Fibroblast of skin of right biceps (primary cell): ENCODE measurements around the gene UGT3A1.
"Not testable (repeated sequence)": the region's sequence is repeated elsewhere in the genome, so short reads cannot be mapped to it uniquely, and the experiment has no call there.

Source experiments
- DNase-seq: peaks from one replicate; pipeline ENCODE4 v3.0.0-alpha.2; 2013

Gene UGT3A1

GRCh38 chr5:35990941-35991611 is at the start of gene UGT3A1:
TSS of gene UGT3A1 (minus strand) at chr5:35991390. CDS start at chr5:35991240, 150 bp downstream.
- no peak for DNase-seq

DNA sequence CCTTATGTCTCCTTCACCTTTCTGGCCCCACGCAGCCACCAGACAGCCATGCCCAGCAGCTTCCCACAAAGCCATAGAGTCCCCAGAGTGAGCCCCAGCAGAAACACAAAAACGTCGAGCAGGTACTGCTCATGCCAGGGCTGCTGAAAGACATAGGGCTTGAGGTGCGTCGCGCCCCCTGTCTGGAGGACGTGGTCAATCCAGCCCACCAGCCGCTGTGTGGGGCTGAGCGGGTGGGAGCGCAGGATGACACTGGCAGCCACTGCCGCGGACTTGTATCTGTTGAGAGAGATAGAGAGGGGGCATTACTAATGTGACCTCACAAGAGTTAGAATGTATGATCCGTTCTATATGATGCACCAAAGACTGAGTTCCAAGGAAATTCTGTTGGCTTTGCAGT is 44.5 kb upstream of the UGT3A1 start:
- DNase-seq = no peak

DNA sequence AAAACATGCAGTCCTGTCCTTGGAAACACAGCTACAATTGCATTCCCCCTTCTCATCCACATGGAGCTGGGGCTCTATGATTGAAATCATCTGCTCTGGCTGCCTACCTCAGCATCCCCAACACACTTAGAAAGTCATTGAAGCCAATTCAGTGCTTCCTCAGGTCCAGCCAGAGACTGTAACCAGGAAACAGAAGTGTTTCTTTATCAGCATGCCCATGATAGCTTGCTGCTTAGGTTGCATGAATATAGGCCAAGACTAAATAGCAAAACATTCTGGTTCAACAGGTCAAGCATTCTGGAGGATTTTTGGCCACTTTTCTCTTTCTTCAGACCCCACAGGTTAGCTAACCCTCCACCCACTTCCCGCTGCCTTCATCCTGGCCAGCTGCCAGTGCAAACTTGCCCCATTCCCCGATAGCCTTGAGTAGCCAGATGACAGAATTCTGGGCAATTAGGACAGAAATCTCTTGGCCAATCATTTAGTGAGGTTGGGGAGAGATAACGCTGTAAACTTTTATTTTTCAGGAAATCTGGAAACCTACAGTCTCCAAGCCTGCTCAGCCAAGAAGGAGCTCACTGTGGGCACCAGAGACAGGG is 43.4 kb upstream of the UGT3A1 start:
- not testable (repeated sequence) for DNase-seq

- DNase-seq = no peak
These were observed 42.3 kb upstream of the UGT3A1 start for GRCh38 chr5:36033486-36033885.

GRCh38 chr5:36033047-36033446 is 41.9 kb upstream of the UGT3A1 start:
- DNase-seq = no peak

DNA sequence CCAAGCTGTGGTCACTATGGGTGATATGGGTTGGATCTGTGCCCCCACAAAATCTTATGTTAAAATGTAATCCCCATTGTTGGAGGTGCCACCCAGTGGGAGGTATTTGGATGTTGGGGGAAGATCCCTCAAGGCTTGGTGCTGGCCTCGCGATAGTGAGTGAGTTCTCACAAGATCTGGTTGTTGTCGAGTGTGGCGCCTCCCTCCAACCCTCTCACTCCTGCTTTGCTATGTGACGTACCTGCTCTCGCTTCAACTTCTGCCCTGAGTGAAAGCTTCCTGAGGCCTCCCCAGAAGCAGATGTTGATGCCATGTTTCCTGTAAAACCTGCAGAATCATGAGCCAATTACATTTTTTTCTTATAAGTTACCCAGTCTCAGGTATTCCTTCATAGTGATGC is 40.0 kb upstream of the UGT3A1 start:
- no peak for DNase-seq

DNA sequence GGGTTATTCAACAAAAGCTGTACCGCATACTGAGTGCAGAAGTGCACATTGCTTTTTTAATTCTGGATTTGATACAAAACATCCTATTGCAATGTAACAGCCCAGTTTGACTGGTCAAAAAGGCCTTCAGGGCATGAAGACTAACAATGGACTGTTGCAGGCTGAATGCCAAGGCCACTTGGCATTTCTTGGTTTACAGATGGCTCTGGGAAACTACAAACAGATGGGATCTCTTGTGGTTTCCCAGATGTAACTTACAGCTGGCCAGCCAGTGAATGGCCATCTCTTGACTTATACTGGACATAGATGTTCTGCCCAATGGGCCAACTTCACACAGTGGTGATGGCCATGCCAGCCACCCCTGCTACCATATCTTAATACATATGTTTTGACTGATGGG is 38.7 kb upstream of the UGT3A1 start:
- DNase-seq = no peak

DNA sequence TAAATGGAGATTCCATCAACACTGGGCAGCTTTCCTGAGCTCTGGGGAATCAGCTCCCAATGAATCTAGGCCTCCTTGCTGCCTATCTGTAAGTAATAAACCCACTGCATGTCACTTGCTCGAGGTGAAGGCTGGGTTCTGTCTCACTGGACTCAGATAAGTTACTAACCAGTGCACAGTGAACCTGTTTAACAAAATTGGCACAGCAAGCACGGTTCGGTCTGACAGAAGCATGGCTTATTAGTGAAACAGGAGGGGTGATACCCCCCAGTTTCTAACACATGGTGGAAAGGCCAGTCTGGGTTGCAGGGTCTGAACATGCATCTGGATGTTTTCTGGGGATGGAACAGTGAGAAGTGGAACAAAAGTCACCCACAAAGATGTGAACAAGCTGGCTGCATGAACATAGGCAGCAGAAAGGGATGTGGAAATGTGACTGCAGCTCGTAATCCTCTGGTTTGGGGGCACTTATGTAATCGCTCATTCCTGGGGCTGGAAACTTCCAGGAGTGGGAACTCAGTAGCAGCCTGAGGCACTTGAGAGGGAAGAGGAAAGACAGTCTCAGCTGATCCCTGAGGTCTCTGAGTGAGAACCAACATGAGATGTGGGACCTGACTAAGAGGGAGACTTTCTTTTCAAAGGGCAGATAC is 37.8 kb upstream of the UGT3A1 start:
- DNase-seq = no peak

DNA sequence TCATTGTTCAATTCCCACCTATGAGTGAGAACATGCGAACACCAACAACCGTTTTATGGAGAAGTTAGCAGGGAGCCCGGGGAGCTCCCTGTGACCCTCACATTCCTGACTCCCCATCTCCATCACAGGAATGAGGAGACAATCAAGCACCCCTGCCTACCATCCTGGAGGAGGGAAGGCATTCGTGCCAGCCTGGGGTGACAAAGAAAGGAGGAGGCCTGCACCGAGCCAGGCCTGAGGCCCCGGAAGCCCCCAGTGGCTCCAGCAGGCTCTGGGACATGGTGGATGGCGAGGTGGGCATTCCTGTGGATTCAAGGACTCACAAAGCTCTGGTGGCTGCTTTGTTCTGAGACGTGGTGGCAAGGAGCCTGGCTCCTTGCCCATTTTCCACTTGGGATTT is 36.5 kb upstream of the UGT3A1 start:
- DNase-seq = no peak

DNA sequence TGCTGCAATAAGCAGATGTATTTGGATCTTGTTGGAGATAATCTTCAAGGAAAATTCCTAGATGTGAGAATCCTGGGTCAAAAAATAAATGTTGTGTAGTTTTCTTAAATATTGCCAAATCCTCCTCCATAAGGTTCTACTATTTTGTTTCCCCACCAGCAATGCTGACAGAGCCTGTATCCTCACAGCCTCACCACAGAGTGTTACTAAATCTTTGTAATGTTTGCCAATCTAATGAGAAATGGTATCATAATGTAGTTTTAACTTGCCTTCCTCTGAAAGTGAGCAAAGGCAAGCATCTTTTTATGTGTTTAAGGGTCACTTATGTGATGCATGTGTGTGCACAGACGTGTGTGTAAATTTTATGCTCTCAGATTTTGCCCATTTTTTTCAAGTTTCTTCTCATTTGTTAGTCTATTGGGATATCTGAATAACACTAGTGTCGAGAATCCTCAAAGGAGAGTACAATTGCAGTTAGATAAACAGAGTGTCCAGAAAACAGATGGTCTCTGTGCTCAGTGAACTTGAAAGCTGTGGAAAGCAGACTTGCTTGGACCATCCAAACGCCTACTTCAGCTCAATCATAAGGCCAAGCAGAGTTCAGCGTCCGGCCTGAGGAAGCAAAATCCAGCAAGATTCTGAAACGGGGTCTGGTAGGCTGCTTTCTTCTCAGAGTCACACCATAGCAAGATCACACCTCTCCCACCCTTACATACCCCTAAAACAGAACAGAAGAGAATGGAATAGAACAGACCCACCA is 35.7 kb upstream of the UGT3A1 start:
- no peak for DNase-seq

- not testable (repeated sequence) for DNase-seq
These were observed 31.1 kb upstream of the UGT3A1 start for GRCh38 chr5:36022246-36022645.

GRCh38 chr5:36019584-36019983 is 28.4 kb upstream of the UGT3A1 start:
- not testable (repeated sequence) for DNase-seq

GRCh38 chr5:36017622-36018021 is 26.4 kb upstream of the UGT3A1 start:
- no peak for DNase-seq

DNA sequence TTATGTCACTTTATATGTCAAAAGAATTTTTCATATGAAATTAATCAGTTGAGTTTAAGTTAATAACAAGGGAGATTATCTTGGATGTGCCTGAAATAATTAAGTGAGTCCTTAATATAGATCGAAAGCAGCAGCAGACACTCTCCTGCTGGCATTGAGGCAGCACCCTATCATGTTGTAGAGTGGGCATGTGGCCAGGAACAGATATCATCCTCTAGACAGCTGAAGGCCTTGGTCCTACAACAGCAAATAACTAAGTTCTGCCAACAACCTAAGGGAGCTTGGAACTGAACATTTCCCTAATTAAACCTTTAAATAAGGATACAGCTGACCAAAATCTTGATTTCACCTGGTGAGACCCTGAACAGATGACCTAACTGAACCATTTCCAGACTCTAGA is 25.8 kb upstream of the UGT3A1 start:
- no peak for DNase-seq

GRCh38 chr5:36013182-36013581 is 22.0 kb upstream of the UGT3A1 start:
- DNase-seq = no peak

GRCh38 chr5:36009698-36010097 is 18.5 kb upstream of the UGT3A1 start:
- no peak for DNase-seq

GRCh38 chr5:36007366-36007765 is 16.2 kb upstream of the UGT3A1 start:
- no peak for DNase-seq

GRCh38 chr5:36006163-36006562 is 15.0 kb upstream of the UGT3A1 start:
- no peak for DNase-seq

DNA sequence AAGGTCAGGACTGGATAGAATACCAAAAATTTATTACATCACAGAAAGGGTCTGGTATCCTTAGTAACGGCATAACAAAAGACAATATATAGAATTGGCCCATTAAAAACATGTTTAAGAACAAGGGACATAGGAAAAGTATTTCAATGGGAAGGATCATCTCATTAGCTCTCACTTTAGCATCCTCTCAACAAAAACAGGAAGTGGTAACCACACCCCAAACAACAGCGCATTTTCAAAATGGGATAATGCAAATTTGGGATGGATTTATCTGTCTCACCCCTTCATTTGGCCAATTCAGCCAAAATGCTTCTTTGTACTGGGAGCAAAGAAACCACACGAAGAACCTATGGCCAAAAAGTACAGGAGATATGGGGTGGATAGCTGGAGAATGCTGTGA is 9.8 kb upstream of the UGT3A1 start:
- no peak for DNase-seq

DNA sequence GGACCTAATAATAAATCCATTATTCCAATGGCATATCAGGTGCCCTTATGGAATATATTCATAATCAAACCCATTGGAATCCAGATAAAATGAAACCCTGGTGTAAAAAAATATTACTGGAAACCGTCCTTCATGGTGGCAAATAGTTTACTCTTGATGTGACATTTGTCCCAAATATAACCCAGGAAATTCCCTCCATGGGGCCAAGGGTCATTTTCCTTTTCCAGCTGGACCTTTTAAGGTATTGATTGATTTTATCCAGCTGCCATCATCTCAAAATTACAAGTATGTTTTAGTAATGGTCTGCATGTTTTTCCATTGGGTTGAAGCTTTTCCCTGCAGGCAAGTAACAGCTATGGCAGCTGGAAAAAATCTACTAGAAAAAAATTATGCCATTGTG is 8.4 kb upstream of the UGT3A1 start:
- DNase-seq = no peak

DNA sequence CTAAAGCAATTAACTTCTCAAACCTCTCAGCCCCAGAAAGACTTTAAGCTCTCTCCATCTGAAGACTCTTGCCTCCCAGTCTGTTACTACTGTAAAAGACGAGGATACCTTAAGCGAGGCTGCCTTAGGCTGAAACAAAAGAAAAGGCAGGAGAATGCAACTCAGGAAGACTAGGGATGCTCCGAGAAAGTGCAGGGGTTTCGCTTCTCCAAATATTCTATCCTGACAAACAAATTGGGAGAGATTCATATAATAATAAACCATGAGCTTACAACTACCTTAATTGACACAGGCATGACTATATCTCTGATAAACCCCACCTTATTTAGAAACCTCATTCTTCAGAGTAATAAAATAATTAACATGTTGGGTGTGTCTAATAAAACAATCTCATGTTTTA is 4.9 kb upstream of the UGT3A1 start:
- DNase-seq = no peak

DNA sequence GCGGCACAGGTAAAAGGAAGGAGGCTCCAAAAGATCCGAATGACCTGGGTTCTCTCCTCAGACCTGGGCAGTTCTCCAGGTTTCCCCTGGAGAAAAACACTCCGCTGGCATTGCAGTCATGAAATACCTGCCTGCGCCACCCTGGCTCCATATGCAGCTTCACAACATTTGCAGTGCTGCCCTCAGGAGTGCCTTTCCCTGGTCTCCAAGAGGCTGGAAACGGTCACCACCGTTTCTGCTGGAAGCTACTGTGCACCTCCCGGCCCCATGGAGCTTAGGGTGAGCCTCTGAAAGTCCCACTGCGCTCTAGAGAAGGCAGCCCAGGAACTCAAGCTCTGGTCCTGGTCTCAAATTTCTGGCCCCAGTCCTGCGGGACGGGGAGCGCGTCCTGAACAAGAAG is 670 bp downstream of the UGT3A1 start:
- DNase-seq = no peak

GRCh38 chr5:35988529-35988928 is 2.7 kb downstream of the UGT3A1 start:
- no peak for DNase-seq

DNA sequence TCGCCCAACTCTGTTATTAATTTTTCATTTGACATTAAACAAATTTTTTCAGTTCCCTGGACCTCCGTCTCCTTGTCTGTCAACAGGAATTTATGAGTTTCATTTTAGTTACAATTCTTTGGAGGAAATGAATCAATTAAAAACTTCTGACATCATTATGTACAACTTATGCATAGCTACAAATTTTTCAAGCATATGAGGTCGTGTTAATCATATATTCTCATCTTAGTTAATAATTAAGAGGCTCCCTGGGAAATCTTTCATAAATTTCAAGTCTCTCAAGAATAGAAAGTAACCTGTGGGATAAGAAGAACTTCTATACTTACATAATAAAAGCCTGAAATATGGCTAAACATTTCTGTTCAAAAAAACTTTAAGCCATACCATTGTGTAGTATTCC is 3.4 kb downstream of the UGT3A1 start:
- DNase-seq = no peak
